Kidney (tissue), 14 donors: ENCODE measurements around the gene CMAS. TPM values are rescaled to one million over a fixed set of nuclear protein-coding genes. Genes with fewer than 3 reads are reported as not detected.

Experiments
- DNase-seq, 5 donors: peaks; one replicate each; pipeline ENCODE4 v3.0.0-alpha.2; 2013 to 2020
- FAIRE-seq: peaks from 2 replicates; lab custom pipeline; 2012; peaks lifted over from hg19 to GRCh38; lab: Jason Lieb, UNC
- H3K27ac ChIP-seq, 2 donors: one replicate each; pipeline ENCODE4 v1.7.0; 2013; ENCODE audit warnings: low read depth in 2 of 2, low read length in 2 of 2, inconsistent platforms in 1 of 2
- H3K27me3 ChIP-seq: one replicate; pipeline ENCODE4 v1.7.1; 2013; ENCODE audit warnings: low read length, inconsistent platforms; ENCODE audit not compliant: control insufficient read depth, insufficient read depth
- H3K36me3 ChIP-seq, 3 donors: one replicate each; pipeline versions ENCODE4 v1.7.0 to v1.7.1; 2013; ENCODE audit warnings: low read length in 3 of 3, control low read depth in 1 of 3, inconsistent platforms in 1 of 3; ENCODE audit not compliant: insufficient read depth in 3 of 3, control insufficient read depth in 2 of 3
- H3K4me1 ChIP-seq, 3 donors: one replicate each; pipeline versions ENCODE4 v1.7.0 to v1.7.1; 2013; ENCODE audit warnings: low read length in 3 of 3, inconsistent platforms in 1 of 3, low read depth in 1 of 3; ENCODE audit not compliant: control insufficient read depth in 2 of 3, insufficient read depth in 2 of 3
- H3K4me3 ChIP-seq, 3 donors: one replicate each; pipeline versions ENCODE4 v1.7.0 to v1.8.1; 2013; ENCODE audit warnings: low read length in 3 of 3, control low read depth in 1 of 3, inconsistent platforms in 1 of 3
- H3K9ac ChIP-seq, 3 donors: one replicate each; pipeline versions ENCODE4 v1.7.0 to v1.7.1; 2013; ENCODE audit warnings: low read length in 3 of 3, control low read depth in 1 of 3, inconsistent platforms in 1 of 3
- H3K9me3 ChIP-seq, 3 donors: one replicate each; pipeline versions ENCODE4 v1.7.0 to v1.7.1; 2013; ENCODE audit warnings: low read length in 3 of 3, control low read depth in 1 of 3, inconsistent platforms in 1 of 3; ENCODE audit not compliant: control insufficient read depth in 2 of 3, insufficient read depth in 1 of 3
- CTCF ChIP-seq: IDR thresholded peaks from 3 replicates; pipeline ENCODE4 v1.5.1; 2012; ENCODE audit warnings: mild to moderate bottlenecking, moderate library complexity, borderline replicate concordance; ENCODE audit not compliant: insufficient read depth; ENCODE audit errors: extremely low read depth
- intact Hi-C: fragments of 100-400 bp; cut with DNase I; formaldehyde crosslinking; loops from one replicate; pipeline ENCODE4 v1.11.1; 2022
- polyA plus RNA-seq: library from polyadenylated mRNA; stranded (reverse); fragments of 350-450 nt; fragmentation: Illumina TruSeq; extraction: RNeasy Lipid Tissue Mini Kit (QIAGEN cat#74804); gene quantifications from one replicate; pipeline ENCODE4 v1.2.3, GENCODE V29; 2014; ENCODE audit warnings: low read depth, low replicate concordance; ENCODE audit not compliant: insufficient read depth
- total RNA-seq: library from RNA; stranded (reverse); fragmentation: NEBNext Ultra II Directional; extraction: Animal tissue kit (Norgen Biotek cat#: 25700); gene quantifications from one replicate; pipeline ENCODE4 v1.2.1, GENCODE V29; 2021
- donor health status: control.
- donor health status: control.
- donor health status: control.
- donor health status: control.
- donor health status: control.
- donor health status: DM: yes; HTN: yes; CAD: no.
- donor health status: Normal renal cell carcinoma (clear cell type).

CMAS gene
- total and polyA plus RNA-seq, 2 donors from 2014 or later, result 29.2 to 45.2 TPM

- H3K27me3 ChIP-seq, result no peaks in the 10 kb centered on the region
- no peak overlapping the region for H3K9ac ChIP-seq
- intact Hi-C loops, result loop anchor here (10.0 kb wide), 1 partner anchor 229 kb away; the partner anchor contains the start of gene ST8SIA1
- H3K4me3 ChIP-seq, result no peak overlapping the region
- H3K36me3 ChIP-seq, result no peaks in the 10 kb centered on the region
- no peaks in the 10 kb centered on the region for H3K4me1 ChIP-seq
- DNase-seq, result no peak
- peaks cover 0 to 4% (median 0%) of the 10 kb centered on the region in 3 donors for H3K9me3 ChIP-seq
- TF ChIP-seq CTCF, result no peak
- no peak overlapping the region for H3K27ac ChIP-seq
- FAIRE-seq, result no peak
These were observed 59.5 kb downstream of the CMAS start for GRCh38 chr12:22105542-22105941.

DNA sequence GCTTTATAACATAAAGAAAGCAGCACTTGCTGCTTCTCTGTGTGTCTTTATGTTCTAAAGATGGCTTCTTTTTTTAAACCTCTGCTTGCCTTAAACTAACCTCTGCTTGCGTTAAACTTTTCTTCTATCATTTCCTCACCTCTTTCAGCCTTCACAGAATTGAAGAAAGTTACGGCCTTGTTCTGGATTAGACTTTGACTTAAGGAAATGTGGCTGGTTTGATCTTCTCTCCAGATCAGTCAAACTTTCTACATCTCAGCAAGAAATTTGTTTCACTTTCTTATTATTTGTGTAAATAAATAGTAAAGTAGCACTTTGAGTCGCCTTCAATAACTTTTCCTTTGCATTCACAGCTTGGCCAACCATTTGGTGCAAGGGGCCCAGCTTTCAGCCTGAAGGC lies 64.2 kb downstream of the CMAS start:
- intact Hi-C loops, result no loop called here
- Histone ChIP-seq H3K27me3 (no peaks in the 10 kb centered on the region), H3K4me1 (no peaks in the 10 kb centered on the region), H3K9me3 (peaks cover 0 to 4% (median 0%) of the 10 kb centered on the region in 3 donors), H3K4me3 (no peak overlapping the region), H3K36me3 (no peaks in the 10 kb centered on the region), H3K27ac (no peak overlapping the region), H3K9ac (no peak overlapping the region)
- FAIRE-seq, result no peak
- DNase-seq, result no peak
- no peak for TF ChIP-seq CTCF

Other genes starting within 250 kb of the CMAS start
- 21.3 TPM for gene ABCC9, start 104.8 kb upstream of the CMAS start, total RNA-seq
- 1.8 TPM for gene ABCC9, start 104.8 kb upstream of the CMAS start, polyA plus RNA-seq